Myocyte (in vitro differentiated cells): ENCODE measurements around the gene SYT7. TPM values are rescaled to one million over a fixed set of nuclear protein-coding genes. Genes with fewer than 3 reads are reported as not detected.

Experiments used
- DNase-seq: peaks from one replicate; pipeline ENCODE4 v3.0.0-alpha.2; 2012; ENCODE audit warnings: low read depth
- total RNA-seq: library from RNA; depleted of rRNA; stranded (reverse); fragments of >200 nt; gene quantifications from 2 replicates; pipeline ENCODE4 v1.2.3, GENCODE V29; 2014

Gene SYT7
- total RNA-seq, 1 donor from 2014 or later: 6.0 TPM

- no peak for DNase-seq
Measured at GRCh38 chr11:61586792-61587430, 6.0 kb upstream of the SYT7 start.

- no peak for DNase-seq
Measured at GRCh38 chr11:61585115-61585514, 4.2 kb upstream of the SYT7 start.

- no peak for DNase-seq
Measured at GRCh38 chr11:61581931-61582330, 1.1 kb upstream of the SYT7 start.

DNA sequence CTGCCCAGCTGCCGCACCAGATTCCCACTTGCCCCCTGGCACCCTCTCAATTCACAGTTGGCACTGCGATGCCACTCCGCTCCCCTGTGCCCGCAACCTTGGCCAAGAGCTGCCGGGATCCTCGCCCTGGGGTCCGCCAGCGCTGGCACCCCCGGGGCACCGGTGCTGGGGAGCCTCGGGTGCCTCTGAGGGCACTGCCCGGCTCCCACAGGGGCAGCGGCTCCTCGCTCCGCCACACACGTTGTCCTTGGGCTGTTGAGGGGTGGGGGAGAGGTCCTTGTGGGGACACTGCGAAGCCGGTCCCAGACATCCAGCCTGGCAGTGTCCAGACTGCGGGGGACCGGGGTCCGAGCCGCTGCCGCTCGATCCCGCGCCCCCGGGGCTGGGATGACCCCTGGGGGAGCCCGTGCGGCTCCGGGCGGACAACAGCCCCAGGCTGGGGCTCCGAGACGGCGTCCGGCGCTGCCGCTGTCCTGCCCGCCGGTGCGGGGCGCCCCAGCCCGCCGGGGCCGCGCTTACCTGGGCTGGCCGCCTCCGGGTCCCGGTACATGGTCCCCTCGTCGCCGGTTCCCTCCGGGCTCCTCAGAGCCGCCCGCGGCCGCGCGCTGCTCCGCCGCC is 496 bp downstream of the SYT7 start:
- no peak for DNase-seq

GRCh38 chr11:61579676-61580270 is 1.1 kb downstream of the SYT7 start:
- DNase-seq: no peak

DNA sequence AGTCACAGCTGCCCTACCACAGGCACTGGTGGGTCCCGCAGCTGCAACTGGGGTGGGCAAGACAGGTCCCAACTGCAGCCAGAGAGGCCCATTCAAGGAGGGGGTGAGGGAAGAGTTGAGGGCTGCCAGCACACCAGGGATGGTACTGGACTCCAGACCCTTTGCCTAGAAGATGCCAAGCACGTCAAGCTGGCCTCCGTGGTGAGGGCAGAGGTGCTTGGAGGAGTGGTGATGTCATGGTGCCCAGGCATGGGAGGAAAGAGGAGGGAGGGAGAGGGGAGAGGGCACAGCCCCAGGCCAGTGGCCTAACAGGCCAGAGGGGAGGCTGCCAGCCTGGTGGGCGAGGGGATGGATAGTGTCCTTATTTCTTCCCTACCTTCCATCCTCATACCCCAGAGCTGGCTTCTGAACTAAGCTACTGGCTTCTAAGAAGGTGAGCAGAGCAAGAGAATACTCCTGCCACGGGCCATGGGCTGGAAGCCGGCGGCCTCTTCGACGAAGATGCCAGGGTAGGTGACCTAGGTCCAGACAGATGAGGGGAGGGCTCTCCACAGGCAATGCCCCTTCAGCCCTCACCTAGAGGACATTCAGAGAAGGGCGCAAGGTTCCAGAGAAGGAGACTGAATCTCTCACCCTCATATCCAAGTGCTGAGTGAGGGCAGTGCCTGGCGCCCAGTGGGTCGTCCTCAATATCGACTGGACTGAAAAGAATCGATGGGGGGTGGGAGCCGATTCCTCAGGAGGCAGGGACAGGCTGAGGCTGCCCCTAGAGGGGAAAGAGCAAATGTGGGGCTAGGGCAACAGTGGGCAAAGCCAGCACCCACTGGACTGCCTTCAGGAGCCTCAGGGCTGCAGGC is 1.8 kb downstream of the SYT7 start:
- DNase-seq: no peak

DNA sequence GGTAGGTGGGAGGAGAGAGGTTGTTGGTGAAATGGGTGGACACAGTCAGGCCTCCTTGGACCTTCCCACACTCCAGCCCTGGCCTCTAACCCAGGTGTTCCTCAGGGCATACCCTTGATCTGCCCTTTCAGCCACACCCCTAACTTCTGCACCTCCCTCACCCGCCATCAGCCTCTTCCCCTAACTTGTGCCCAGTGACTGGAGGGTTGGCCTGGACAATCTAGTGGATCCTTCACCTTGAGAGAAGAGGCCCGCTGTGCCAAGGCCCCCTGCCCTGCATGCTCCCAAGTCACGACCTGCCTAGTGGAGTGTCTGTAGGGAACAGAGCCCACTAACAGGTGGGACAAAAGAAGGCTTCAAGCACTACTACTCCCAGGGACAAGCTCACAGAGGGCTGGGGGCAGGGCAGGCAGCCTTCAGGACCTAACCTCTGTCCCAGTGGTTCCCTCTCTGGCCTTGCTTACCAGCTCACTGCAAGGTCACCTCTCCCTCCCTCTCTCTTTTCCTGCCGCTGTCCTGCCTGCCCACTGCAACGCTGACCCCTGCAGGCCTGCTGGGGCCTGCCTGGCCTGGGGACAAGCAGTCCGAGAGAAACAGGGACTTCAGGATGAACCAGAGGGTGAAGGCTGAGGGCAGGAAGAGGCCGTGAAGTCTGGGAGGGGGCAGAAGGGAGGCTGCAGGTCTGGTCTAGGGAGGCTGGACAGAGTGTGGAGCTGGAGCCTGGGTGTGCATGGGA is 3.3 kb downstream of the SYT7 start:
- no peak for DNase-seq

DNA sequence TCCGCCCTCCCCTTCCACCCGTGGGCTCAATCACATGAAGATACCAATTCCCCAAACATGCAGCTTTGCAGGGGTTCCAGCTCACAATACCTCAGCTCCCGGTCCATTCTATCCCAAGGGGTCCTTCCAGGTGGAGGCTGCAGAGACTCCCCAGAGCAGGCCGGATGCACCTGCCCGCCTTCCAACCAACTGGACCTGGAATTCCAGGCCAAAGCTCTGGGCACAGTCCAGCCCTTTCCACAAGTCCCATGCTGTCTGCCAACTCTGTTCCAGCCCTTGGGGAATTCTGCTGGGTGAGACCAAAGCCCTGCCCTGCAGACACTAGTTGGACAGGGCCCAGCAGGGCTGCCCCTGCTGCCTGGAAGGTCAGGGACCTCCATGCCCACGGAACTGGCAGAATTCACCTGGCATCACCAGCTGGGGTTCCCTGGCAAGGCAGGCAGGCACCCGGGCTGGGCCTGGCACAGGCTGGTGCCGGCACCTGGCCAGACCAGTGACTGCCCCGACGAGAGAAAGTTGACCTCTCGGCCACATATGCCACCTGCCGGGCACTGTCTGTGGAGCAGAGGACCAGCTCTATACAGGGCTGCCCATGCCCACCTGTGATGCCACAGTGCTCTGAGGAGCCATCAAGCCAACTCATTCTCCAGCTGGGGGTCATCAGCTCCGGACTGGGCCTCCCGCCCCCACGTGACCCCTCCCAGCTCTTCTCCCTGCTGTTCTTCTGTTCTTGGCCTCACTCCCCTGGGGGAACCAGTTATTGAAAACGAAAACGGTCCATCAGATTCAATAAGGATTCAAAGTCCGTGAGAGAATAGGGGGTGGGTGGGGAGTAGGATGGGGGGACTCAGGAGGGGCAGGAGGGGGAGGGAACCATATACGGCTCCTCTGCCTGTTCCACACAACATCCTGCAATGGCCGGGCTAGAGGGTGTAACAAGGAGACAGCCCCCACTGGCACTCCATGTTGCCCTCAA is 4.7 kb downstream of the SYT7 start:
- DNase-seq: no peak

DNA sequence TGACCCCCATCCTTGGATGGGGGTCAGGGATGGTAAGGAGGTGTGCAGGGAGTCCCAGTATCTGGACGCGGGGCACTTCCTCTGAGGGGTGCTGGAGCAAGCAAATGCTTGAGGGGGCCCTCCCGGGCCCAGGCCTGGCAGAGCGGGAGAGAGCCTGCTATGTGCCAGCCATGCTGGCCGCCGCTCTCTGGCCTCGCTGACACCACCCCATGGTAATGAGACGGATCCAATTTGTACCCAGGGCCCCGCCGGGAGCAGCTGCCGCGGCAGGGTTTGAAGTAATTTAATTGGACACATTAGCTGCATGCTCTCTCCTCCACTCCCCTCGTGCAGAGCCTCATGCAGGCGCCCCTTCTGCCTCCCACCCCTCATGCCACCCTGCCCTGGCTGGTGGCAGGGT is 6.3 kb downstream of the SYT7 start:
- no peak for DNase-seq

- no peak for DNase-seq
Measured at GRCh38 chr11:61572913-61573312, 8.0 kb downstream of the SYT7 start.

GRCh38 chr11:61571869-61572268 is 9.0 kb downstream of the SYT7 start:
- DNase-seq: no peak

- DNase-seq: no peak
Measured at GRCh38 chr11:61571337-61571736, 9.5 kb downstream of the SYT7 start.

DNA sequence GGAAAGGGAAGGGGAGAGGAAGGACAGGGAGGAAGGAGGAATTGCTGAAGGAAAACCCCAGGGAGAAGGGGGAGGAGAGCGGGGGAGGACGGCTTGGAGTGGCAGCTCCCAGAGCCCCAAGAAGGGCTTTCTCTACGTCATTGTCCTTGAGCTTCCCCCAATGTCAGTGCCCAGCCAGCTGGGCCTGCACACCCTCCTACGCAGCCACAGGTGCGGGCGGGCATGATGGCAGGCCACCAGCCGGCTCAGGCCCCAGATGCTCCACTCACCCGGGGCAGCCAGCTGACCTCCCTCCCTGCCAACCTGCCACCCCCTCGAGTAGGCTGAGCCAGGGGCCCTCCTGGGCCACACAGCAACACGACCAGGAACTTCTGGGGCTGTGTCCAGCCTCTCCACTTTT is 11.2 kb downstream of the SYT7 start:
- DNase-seq: no peak

GRCh38 chr11:61569018-61569417 is 11.9 kb downstream of the SYT7 start:
- no peak for DNase-seq

- DNase-seq: peak; percentile 80
Measured at GRCh38 chr11:61567286-61568061, 13.4 kb downstream of the SYT7 start.

- no peak for DNase-seq
Measured at GRCh38 chr11:61564936-61565696, 15.8 kb downstream of the SYT7 start.

- no peak for DNase-seq
Measured at GRCh38 chr11:61560751-61561150, 20.1 kb downstream of the SYT7 start.

- DNase-seq: no peak
Measured at GRCh38 chr11:61556621-61557020, 24.3 kb downstream of the SYT7 start.

- DNase-seq: no peak
Measured at GRCh38 chr11:61555978-61556377, 24.9 kb downstream of the SYT7 start.
